DMS114 treated with DMSO at 0.1 percent for 48 hours (cell line): ENCODE results near the gene CNKSR1.

Experiments
- DNase-seq: peaks from one replicate; lab custom pipeline; 2025; ENCODE audit not compliant: unreplicated experiment; lab: John Stamatoyannopoulos, UW

CNKSR1 gene

GRCh38 chr1:26177182-26177684, at the start of gene CNKSR1:
TSS of gene CNKSR1 (plus strand) at chr1:26177491. CDS start at chr1:26177548, 57 bp downstream.
- no peak for DNase-seq

- DNase-seq = no peak
Measured at GRCh38 chr1:26129778-26130177, 47.5 kb upstream of the CNKSR1 start.

DNA sequence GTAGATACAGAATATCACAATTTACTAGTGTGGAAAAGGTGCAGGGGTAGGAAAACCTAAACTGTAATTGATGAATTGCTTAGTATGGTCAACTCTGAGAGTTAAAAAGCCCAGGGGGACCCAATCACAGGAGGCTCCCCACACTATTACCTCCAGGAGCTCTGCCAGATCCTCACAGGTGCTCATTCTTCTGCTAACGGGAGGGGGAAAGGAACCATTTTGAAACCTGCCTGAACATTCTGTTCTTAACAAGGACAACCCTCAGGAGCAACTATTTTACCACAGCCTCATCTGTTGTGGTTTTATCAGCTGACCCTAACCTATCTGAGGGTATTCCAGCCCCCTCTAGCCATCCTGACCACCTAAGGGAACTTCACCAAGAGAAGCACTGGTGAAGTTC, 46.6 kb upstream of the CNKSR1 start:
- no peak for DNase-seq

- no peak for DNase-seq
Measured at GRCh38 chr1:26132128-26132833, 45.0 kb upstream of the CNKSR1 start.

GRCh38 chr1:26132834-26133167, 44.5 kb upstream of the CNKSR1 start:
- DNase-seq = no peak

- no peak for DNase-seq
Measured at GRCh38 chr1:26134466-26134865, 42.8 kb upstream of the CNKSR1 start.

GRCh38 chr1:26138974-26139558, 38.2 kb upstream of the CNKSR1 start:
- no peak for DNase-seq

- DNase-seq = no peak
Measured at GRCh38 chr1:26142159-26142558, 35.1 kb upstream of the CNKSR1 start.

DNA sequence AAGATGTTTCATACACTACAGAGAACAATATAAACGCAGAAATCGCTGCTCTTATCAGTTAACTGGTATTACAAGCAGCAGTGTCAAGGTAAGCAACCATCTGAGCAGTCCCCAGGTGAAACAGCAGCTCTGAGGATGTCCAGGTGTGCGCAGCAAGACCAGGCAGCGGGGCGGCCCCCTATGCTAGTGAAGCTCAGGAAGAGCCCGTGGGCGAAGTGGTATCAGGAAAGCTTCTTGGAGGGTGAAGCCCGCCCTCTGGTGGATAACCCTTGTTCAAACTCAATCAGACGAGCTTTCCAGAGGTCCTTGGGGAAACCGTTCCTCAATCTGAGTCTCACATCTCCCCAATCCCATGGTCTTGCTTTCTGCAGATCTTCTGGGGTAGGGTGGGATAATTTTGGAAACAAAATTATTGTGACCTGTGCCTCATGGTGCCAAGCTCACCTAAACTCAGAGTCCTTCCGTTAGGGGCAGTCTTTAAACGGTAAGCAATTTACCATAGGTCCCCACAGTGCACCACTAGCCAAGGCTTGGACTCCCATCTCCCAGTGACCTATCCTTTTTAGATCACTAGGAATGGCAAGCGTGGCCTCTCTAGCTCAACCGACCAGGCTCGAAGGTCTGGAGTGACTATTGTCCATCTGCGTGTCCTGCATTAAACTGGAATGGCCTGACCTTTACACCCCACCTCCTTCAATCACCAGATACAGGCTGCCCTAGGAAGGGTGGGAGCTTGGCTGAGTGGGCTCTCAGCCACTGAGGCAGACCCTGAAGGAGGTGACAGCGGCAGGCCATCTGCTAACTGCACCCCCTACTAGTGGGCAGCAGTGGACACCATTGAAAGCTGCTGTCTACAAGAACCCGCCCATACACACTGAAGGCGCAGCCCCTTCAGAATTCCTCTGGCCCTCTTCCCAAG, 32.0 kb upstream of the CNKSR1 start:
- peak; percentile 77 for DNase-seq

DNA sequence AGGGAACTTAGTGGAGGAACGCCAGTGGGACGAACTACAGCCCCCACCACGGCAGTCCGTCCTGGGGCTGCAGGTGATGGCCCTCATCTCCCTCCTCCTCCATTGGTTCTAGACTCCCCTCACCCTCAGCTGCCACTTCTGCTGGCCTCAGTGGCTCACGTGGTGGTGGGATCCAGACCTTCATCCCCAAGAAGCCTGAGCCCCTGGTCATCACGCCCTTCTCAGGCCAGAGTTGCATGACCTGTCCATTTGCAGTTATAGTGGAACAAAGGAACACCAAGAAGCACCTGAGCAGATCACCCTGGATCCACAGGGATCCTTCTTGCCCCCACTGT, 31.4 kb upstream of the CNKSR1 start:
- no peak for DNase-seq

GRCh38 chr1:26148887-26149286, 28.4 kb upstream of the CNKSR1 start:
- DNase-seq = no peak

- DNase-seq = no peak
Measured at GRCh38 chr1:26153966-26154532, 23.2 kb upstream of the CNKSR1 start.

GRCh38 chr1:26154750-26155149, 22.5 kb upstream of the CNKSR1 start:
- DNase-seq = no peak

DNA sequence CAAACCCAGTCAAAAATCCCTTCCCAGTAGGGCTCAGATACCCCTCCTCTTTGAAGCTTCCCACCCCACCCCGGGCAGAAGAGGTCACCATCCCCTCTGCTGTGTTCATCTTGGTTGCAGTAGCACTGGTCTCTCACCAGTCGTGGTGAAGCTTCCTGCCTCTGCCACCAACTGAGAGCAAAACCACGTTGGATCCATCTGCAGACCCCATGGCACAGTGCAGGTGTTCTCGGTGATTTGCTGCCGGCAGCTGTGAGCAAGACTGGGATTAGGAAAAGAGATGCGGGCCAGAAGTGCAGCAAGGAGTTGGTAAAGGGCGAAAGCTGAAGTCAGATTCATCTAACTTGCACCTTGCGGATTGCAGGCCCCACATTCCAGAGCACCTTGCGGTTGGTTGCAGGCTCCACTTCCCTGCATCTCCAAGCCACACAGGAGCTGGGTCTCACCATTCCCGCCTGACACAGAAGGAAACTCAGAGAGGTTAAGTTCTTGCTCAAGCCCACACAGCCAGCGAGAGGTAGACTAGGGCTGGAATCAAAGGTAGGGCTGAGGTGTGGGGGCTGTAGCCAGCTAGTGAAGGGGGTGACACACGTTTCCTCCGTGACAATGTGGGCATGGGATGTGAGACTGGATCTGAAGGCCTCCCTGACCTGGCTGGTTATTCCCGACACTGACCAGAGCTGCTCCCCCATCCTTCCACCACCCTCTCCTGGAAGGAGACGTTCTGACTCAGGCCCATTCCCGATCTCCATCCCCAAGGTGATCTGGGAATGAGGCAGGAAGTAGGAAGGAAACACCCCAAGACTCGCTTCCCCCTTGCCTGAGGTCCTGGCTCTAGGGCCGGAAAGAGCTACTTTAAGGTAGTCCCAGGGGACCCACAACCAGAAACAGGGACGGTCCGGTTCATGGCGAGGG, 21.7 kb upstream of the CNKSR1 start:
- no peak for DNase-seq

DNA sequence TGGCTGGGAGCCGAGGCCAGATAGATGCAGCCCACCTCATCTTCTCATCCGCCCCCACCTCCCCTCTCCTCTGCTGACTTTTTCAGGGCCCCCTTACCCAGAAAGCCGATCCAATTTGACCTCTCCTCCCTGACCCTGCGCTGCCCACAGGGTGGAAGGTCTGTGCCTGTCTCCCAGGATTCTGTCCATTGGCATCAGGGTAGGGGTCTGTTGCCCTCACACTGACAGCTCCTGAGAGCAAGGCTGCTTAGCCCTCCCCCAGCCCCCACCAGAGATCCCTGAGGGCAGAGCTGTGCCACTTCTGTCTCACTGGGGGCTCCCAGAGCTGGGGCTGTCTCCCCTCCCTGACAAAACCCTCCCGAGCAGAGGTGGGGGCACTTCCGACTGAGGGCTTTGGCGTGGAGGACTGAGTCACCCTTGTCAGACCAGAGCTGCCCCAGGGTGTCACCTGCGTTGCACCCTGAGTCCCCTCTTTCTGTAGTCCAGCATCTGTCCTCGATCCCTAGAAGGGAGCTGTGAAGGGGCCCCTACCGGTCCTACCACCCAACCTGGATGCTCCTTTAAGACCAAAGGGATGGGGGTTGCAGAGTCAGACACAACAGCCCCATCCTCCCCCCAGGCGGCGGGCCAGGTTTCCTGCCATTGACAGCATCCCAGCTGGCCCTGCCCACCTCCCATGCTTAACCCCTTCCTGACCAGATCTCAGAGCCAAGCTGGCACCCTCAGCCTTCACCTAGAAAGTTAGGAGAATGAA, 20.8 kb upstream of the CNKSR1 start:
- no peak for DNase-seq

GRCh38 chr1:26158271-26158907, 18.9 kb upstream of the CNKSR1 start:
- DNase-seq = no peak

DNA sequence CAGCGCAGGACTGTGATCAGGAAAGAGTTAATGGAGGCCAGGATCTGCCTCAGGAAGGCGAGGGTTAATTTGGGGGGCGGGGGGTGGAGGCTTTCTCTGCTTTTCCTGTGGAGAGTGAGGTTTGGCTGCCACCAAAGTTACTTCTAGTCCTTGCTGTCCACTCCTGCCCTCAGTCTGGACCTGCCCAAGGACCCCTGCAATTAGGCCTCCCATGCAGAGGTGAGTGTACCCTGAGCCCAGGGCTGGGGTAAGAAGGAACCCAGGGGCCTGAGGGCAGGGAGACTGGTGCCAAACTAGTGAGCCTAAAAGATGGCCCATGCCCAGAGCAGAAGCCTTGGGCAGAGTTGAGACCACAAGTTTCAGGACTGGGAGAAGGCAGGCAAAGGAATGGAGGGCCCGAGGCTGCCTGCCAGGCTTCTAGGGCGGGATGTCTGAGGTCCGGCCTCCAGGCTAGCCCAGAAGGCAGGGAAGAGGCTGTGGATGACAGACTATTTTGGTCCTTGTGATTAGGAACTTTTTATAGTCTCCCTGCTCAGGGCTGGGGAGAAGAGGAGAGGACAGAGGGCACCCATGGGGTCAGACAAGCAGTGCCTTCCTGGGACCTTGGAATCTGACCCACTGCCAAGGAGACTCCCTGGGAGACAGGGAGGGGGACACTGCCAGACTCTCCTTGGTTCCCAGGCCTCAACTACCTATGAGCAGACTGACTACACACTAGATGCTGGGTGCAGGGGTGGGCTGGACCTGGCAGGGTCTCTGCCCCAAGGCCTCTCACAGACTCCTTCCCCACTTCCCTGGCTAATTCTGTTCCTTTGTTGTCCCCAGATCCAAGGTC, 18.2 kb upstream of the CNKSR1 start, which contains the start of gene FAM110D:
FAM110D (plus strand) TSS at position 172 of the 835 bp plus-strand sequence. CDS start 2,213 bp downstream, outside the sequence.
- no peak for DNase-seq

- no peak for DNase-seq
Measured at GRCh38 chr1:26159743-26160039, 17.6 kb upstream of the CNKSR1 start.
